CD4-positive, alpha-beta T cell treated with Interleukin-4 for 4 hours (primary cell): ENCODE results near the gene PRAMEF11.
"Not testable (repeated sequence)": the region's sequence is repeated elsewhere in the genome, so short reads cannot be mapped to it uniquely, and the experiment has no call there.

Experiments
- DNase-seq: peaks from one replicate; pipeline ENCODE4 v3.0.0-alpha.2; 2020

PRAMEF11 gene

GRCh38 chr1:12831310-12831709, at the start of gene PRAMEF11:
Gene PRAMEF11, minus strand, starts transcription at chr1:12831410. Its CDS starts 2,621 bp downstream, at chr1:12828789.
- DNase-seq, result not testable (repeated sequence)

GRCh38 chr1:12878453-12878852, 47.2 kb upstream of the PRAMEF11 start:
- not testable (repeated sequence) for DNase-seq

DNA sequence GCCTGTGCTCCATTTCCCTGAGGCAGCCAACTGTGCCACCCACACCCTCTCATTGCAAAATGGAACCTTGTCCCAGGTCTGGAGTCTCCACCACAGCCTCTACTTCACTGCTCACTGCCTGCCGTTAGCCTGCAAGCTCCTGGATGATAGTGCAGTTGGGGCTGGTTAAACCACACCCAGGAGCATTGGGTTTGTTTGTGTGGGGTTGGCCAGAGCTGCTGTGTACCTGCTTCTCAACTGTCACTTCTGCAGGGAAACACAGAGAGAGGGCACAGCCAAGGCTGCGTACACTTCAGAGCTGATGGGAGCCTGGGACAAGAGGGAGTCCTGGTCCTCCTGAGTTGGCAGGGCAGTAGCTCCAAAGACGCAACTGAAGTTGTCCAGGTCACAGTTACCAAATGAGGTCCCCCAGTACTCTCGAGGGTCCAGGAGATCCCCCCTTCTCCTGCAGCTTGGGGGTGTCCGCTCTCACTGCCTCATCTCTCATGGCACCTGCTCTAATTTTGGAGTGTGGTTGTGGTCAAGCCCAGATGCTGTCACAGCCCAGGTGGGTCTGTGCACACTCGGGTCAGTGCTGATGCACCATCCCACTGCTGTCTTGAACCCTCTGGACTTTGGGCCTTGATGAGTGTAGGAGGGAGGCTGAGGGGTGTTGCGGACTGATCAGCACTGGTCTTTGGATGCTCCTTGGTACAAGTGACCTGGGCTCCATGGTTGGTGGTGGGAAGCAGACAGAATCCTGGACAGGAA, 32.1 kb upstream of the PRAMEF11 start:
- DNase-seq, result not testable (repeated sequence)

DNA sequence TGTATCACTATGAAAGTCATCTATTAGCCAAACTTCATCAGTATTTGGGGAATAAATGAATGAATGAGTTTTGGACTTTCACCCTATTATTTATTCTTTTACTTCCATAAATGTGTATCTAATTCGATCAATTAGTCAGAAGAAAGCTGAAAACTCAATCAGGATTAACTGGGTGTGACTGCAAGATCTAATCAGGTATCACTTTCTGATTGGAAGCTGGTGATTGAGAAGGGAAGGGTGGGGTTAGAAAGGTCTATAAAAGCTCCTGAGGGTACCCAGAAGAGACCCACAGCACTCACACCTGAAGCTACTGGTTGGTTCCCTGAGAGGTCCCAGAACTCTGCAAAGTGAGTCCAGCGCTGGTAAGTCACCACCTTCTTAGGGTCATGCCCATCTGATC, 25.6 kb upstream of the PRAMEF11 start, which contains the start of gene PRAMEF2:
TSS of gene PRAMEF2 (plus strand) at position 301 of the 400 bp plus-strand sequence. CDS start 1,924 bp downstream, outside the sequence.
- DNase-seq, result not testable (repeated sequence)

GRCh38 chr1:12851779-12852178, 20.6 kb upstream of the PRAMEF11 start:
- DNase-seq, result no peak

GRCh38 chr1:12848620-12849019, 17.4 kb upstream of the PRAMEF11 start, which contains the start of gene HNRNPCL1:
Gene HNRNPCL1, minus strand, starts transcription at chr1:12848720. Its CDS starts 431 bp downstream, at chr1:12848289.
- not testable (repeated sequence) for DNase-seq

GRCh38 chr1:12833251-12833650, 2.0 kb upstream of the PRAMEF11 start:
- not testable (repeated sequence) for DNase-seq

- not testable (repeated sequence) for DNase-seq
These were observed 12.1 kb downstream of the PRAMEF11 start for GRCh38 chr1:12819061-12819460.

GRCh38 chr1:12811409-12811784, 19.8 kb downstream of the PRAMEF11 start:
- no peak for DNase-seq

- no peak for DNase-seq
These were observed 20.4 kb downstream of the PRAMEF11 start for GRCh38 chr1:12810691-12811408.

DNA sequence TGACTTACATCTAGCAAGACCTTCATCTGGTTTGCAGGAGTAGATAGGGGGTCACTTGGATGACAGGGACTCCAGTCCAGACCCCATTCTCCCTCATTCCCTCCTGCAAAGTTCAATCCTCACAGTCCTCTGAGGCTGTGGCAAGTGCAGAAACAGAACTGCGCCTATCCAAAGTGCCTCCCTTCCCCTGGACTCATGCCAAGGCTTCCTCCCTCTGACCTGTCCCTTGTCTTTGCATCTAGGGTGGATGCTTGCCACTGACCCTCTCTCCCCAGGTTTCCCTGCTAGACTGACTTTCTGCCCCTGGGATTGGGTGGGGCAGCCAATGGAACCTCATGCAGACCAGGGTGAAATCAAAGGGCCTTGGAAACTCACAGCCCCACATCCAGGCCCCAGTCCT, 21.3 kb downstream of the PRAMEF11 start:
- DNase-seq, result no peak

GRCh38 chr1:12799730-12800129, 31.5 kb downstream of the PRAMEF11 start:
- no peak for DNase-seq

DNA sequence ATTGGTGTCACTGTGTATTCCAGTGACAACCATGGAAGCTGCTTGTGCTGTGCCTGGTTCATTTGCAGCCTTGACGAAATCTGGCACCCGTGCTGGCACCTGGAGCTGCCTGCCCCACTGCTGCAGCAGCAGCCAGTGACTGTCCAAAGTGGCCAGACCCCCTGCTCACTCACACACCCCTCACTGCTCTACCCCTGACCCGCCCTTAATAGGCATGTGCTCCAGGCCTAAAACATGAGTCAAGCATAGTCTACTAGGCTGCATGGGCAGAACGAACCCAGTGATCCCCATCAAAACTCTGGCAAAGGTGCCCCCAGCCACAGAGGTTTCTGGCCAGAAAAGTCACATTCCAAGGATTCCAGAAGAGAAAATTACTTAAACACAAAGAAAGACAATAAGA, 32.3 kb downstream of the PRAMEF11 start:
- DNase-seq, result no peak

GRCh38 chr1:12791097-12791496, 40.1 kb downstream of the PRAMEF11 start, which contains the start of gene PRAMEF1:
Gene PRAMEF1, plus strand, starts transcription at chr1:12791397. Its CDS starts 1,831 bp downstream, at chr1:12793228.
- not testable (repeated sequence) for DNase-seq

DNA sequence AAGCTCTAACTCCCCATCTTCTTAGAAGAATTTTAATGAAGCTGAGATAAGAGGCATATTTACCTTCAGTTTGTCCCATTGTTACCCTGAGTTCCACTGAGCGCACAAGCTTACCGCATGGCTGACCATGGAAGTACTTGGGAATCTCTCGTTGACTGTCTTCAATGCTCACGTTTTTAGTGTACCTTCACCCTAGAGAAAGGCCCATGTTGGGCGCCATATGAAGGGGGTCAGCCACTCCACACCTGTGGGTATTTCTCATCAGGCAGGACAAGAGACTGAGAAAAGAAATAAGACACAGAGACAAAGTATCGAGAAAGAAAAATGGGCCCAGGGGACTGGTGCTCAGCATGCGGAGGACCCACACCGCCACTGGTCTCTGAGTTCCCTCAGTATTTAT, 46.5 kb downstream of the PRAMEF11 start:
- DNase-seq, result not testable (repeated sequence)

DNA sequence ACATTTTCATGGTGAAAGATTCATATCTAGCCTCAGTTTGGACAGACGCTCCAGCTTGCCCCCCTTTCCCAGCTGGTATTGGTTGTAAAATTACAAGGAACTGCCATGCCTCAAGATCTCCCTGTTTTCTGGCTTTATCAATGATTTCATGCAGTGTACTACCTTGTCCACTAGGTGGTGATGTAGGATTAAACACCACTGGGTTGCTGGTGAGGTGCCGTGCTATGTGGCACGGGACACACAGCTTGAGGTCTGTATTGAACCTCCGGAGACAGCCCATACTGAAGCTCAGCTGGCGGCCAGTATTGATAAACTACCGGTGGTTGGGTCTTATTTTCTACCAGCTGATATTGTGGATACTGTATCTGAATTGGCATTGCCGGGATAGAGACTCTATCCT, 47.4 kb downstream of the PRAMEF11 start:
- DNase-seq, result not testable (repeated sequence)

GRCh38 chr1:12781488-12781887, 49.7 kb downstream of the PRAMEF11 start:
- DNase-seq, result not testable (repeated sequence)

- no peak for DNase-seq
These were observed 52.3 kb downstream of the PRAMEF11 start for GRCh38 chr1:12778907-12779306.

- DNase-seq, result no peak
These were observed 53.1 kb downstream of the PRAMEF11 start for GRCh38 chr1:12778061-12778460.

- no peak for DNase-seq
These were observed 54.2 kb downstream of the PRAMEF11 start for GRCh38 chr1:12776801-12777557.

DNA sequence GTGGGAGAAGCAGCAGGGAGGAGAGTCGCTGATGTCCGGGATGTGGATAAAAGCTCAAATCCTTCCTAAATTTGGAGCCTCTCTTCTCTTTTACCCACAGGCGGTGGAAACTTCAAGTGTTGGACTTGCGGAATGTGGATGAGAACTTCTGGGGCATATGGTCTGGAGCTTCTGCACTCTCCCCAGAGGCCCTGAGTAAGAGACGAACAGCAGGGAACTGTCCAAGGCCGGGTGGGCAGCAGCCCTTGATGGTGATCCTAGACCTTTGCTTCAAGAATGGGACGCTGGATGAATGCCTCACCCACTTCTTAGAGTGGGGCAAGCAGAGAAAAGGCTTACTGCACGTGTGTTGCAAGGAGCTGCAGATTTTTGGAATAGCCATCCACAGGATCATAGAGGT, 55.8 kb downstream of the PRAMEF11 start:
- no peak for DNase-seq

DNA sequence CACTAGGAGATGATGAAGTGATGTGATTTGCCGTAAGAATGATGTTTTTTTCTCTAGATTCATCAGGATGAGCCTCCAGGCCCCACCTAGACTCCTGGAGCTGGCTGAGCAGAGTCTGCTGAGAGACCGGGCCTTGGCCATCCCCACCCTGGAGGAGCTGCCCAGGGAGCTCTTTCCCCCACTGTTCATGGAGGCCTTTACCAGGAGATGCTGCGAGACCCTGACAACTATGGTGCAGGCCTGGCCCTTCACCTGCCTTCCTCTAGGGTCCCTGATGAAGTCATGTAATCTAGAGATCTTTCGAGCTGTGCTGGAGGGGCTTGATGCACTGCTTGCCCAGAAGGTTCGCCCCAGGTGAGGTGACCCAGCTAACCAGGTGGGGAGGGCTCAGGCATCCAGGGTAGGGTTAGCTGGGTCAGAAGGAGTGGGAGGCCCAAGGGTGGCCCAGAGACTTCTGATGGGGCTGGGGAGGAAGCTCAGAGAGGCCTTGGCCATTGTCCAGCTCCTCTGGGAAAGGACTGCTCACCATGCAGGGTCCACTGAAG, 56.3 kb downstream of the PRAMEF11 start:
- no peak for DNase-seq
